Common myeloid progenitor, CD34-positive (primary cell): ENCODE measurements around the gene NLGN2.

Experiments
- CTCF ChIA-PET: fragments of 350-600 bp; sonication (Branson Sonifier 250); formaldehyde crosslinking; loops from one replicate; lab custom pipeline; 2021; ENCODE audit warnings: antibody characterized with exemption; lab: Charles Lee
- POLR2A ChIA-PET: fragments of 350-600 bp; sonication (Branson Sonifier 250); formaldehyde crosslinking; loops from one replicate; lab custom pipeline; 2021; ENCODE audit warnings: antibody characterized with exemption; lab: Charles Lee
- DNase-seq, 3 donors: peaks; one replicate each; pipeline versions ENCODE4 v3.0.0 to v3.0.0-alpha.2; 2013
- H3K27ac ChIP-seq, 2 experiments: 1 replicate in 1 of 2; 2 replicates in 1 of 2; pipeline ENCODE4 v1.7.0; 2013; ENCODE audit warnings: inconsistent platforms in 2 of 2, low read length in 2 of 2, mild to moderate bottlenecking in 2 of 2, low read depth in 1 of 2, moderate library complexity in 1 of 2; ENCODE audit not compliant: severe bottlenecking in 2 of 2, insufficient read depth in 1 of 2, poor library complexity in 1 of 2
- H3K27me3 ChIP-seq, 5 experiments: replicated peaks in 2 of 5; 1 replicate in 3 of 5; 2 replicates in 2 of 5; pipeline versions ENCODE4 v1.6.1 to v1.7.0; 2013; ENCODE audit warnings: low read length in 4 of 5, mild to moderate bottlenecking in 2 of 5, moderate library complexity in 2 of 5, inconsistent platforms in 1 of 5; ENCODE audit not compliant: insufficient read depth in 5 of 5, control insufficient read depth in 4 of 5
- H3K36me3 ChIP-seq, 4 experiments: 1 replicate in 2 of 4; 2 replicates in 2 of 4; pipeline versions ENCODE4 v1.6.1 to v1.7.0; 2013; ENCODE audit warnings: low read length in 3 of 4, control low read depth in 1 of 4, mild to moderate bottlenecking in 1 of 4; ENCODE audit not compliant: control insufficient read depth in 4 of 4, insufficient read depth in 4 of 4
- H3K4me1 ChIP-seq, 4 experiments: 1 replicate in 3 of 4; 2 replicates in 1 of 4; pipeline versions ENCODE4 v1.6.1 to v1.7.1; 2013; ENCODE audit warnings: low read length in 3 of 4, mild to moderate bottlenecking in 3 of 4, control low read depth in 1 of 4, inconsistent platforms in 1 of 4, moderate library complexity in 1 of 4; ENCODE audit not compliant: control insufficient read depth in 4 of 4, insufficient read depth in 4 of 4; ENCODE audit errors: control extremely low read depth in 1 of 4
- H3K4me3 ChIP-seq, 7 experiments: 1 replicate in 4 of 7; 2 replicates in 3 of 7; pipeline versions ENCODE4 v1.5.1 to v1.7.0; 2013; ENCODE audit warnings: mild to moderate bottlenecking in 7 of 7, low read length in 6 of 7, moderate library complexity in 6 of 7, inconsistent platforms in 2 of 7, low read depth in 2 of 7, control low read depth in 1 of 7; ENCODE audit not compliant: insufficient read depth in 4 of 7, control insufficient read depth in 1 of 7; ENCODE audit errors: extremely low read depth in 1 of 7
- H3K9me3 ChIP-seq, 5 experiments: 1 replicate in 4 of 5; 2 replicates in 1 of 5; pipeline versions ENCODE4 v1.6.1 to v1.7.1; 2013; ENCODE audit warnings: low read length in 4 of 5, mild to moderate bottlenecking in 2 of 5, inconsistent platforms in 1 of 5, low read depth in 1 of 5, moderate library complexity in 1 of 5; ENCODE audit not compliant: control insufficient read depth in 4 of 5, insufficient read depth in 2 of 5; ENCODE audit errors: control extremely low read depth in 1 of 5
- WGBS: methylation state at CpG from one replicate; pipeline ENCODE4 v1.1.5; 2013; ENCODE audit not compliant: insufficient coverage; 5-methylcytosine and 5-hydroxymethylcytosine counted together

The NLGN2 gene

DNA sequence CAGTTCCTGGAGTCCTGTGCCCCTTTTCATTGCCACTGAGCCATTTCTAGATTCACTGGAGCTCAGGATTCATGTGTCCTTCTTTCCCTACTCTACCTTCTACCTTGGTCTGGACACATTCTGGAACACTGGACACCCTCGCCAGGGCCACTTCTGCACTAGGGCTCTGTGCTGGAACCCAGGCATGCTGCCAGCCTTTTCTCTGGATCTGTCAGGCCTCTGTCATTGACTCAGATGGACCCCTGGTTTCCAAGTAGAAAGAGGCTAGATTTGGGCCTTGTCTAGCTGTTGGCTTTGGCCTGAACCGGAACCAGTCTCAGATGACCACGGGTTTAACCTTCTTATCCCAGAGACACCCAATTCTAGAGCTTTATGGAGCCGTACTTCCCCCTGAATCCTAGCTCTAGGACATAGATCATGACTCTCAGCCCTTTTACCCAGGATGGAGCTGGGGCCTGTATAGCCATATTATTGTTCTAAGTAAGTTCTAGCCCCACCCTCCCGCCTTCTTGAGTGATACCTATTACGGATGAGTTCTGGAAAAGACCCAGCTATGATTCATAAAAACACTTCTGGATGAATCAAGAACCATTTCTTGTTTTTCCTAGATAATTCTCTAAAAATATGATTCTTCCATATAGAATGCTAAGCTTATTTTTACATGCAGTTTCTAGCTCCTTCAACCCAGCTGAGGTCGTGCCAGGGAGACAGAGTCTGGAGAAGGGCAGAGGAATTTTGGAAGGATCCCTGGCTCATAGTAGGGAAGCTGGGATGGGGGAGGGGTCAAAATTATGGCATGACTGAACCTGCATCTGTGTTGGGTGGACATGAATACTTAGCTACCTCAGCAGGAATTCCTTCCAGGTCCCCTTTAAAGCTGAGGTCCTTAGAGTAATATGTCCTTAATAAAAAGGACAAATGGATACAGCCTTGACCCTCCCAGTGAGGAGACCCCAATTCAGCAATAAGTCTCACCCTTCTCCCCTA is 36.1 kb downstream of the NLGN2 start:
- Histone ChIP-seq H3K9me3 (no peaks in the 10 kb centered on the region), H3K36me3 (no peaks in the 10 kb centered on the region), H3K27ac (no peak overlapping the region), H3K27me3 (peaks cover 4 to 84% (median 40%) of the 10 kb centered on the region in 5 experiments), H3K4me1 (peaks cover 3 to 44% (median 38%) of the 10 kb centered on the region in 4 experiments), H3K4me3 (no peak overlapping the region)
- ChIA-PET CTCF (interaction anchor here (0.9 to 5.6 kb wide), 4 partner anchors 11 to 64 kb away, joined by 4 to 40 read pairs (median 6); no protein-coding TSS in a partner anchor), POLR2A (interaction anchor here (0.5 to 1.6 kb wide), 3 partner anchors 12 to 21 kb away, joined by 3 to 5 read pairs (median 3); no protein-coding TSS in a partner anchor)
- WGBS = 80% methylated on average over 5 of the region's 7 CpGs
- no peak for DNase-seq

DNA sequence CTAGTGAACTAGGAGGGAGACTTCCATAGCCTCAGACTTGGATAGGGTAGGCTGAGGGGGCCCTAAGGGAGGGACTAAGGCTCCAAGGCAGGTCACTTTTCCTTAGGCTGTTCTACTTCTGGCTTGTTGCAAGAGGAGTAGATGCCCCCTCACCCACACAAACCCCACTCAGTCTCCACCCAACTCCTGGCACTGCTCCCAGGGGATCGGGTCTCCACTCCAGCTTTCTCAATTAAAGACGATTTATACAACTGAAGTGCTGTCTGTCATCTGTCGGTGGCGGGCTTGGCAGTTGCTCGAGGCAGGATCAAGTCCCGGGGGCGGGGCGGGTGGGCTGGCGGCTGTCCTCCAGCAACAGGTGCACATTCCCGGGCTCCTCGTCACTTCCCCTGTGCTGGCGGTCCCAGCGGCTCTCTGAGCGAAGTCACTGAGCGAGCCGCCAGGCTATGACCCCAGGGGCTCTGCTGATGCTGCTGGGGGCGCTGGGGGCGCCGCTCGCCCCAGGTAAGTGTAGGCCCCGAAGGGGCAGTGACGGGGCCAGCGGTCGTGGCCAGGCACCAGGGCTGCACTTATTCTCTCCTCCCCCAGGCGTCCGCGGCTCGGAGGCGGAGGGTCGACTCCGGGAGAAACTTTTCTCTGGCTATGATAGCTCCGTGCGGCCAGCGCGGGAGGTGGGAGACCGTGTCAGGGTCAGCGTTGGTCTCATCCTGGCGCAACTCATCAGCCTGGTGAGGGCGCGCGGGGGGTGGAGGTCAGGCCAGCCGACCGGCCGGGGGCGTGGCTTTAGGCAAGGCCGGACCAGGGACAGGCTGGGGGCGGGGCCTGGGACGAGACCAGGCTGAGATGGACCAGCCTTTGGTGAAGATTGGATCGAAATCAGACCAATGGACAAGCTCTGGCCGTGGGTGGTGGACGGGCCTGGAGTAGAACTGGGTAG is 37.3 kb downstream of the NLGN2 start, which contains the start of gene CHRNB1:
TSS of gene CHRNB1 (plus strand) at position 380 of the 937 bp plus-strand sequence. CDS start at position 447, 67 bp downstream.
- ChIA-PET POLR2A (interaction anchor here (0.7 to 1.6 kb wide), 5 partner anchors 11 to 41 kb away, joined by 3 to 5 read pairs (median 3); partner anchors contain the start of gene POLR2A), CTCF (interaction anchor here (0.6 to 5.6 kb wide), 6 partner anchors 9 to 1019 kb away, joined by 3 to 40 read pairs (median 4); no protein-coding TSS in a partner anchor)
- under 1% methylated on average over 50 of the region's 51 CpGs for WGBS
- H3K9me3 ChIP-seq = no peaks in the 10 kb centered on the region
- H3K4me1 ChIP-seq = peaks cover 3 to 32% (median 29%) of the 10 kb centered on the region in 4 experiments
- peak in 2 of 3 donors; percentile 64 to 72 for DNase-seq
- H3K27me3 ChIP-seq = peaks cover 4 to 73% (median 37%) of the 10 kb centered on the region in 5 experiments
- H3K27ac ChIP-seq = no peak within 1 kb of the TSS
- no peaks in the 10 kb centered on the region for H3K36me3 ChIP-seq
- H3K4me3 ChIP-seq = peak within 1 kb of the TSS; percentile 23 to 74 (median 61)

DNA sequence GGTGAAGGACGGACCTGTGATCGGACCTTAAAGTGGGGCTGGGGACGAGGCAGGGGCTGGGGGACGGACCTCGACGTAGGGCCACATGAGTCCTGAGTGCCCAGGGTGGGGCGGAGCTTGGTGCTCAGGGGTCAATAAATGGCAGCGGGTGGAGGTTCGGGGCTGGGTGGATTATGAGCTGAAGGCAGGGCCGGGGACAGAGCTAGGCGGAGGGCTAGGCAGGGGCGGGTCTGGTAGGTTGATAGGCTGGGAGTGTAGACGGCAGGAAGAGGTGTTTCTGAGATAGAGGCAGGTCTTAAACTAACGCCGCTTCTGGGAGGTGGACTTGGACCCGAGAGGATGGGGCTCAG is 37.9 kb downstream of the NLGN2 start:
- Histone ChIP-seq H3K36me3 (no peaks in the 10 kb centered on the region), H3K27ac (no peak overlapping the region), H3K27me3 (peaks cover 4 to 68% (median 37%) of the 10 kb centered on the region in 5 experiments), H3K4me3 (peak overlapping the region; percentile 23 to 74 (median 61)), H3K9me3 (no peaks in the 10 kb centered on the region), H3K4me1 (peaks cover 3 to 26% (median 23%) of the 10 kb centered on the region in 4 experiments)
- POLR2A ChIA-PET = interaction anchor here (0.6 to 1.5 kb wide), 5 partner anchors 10 to 41 kb away, joined by 3 to 4 read pairs (median 3); partner anchors contain the start of gene POLR2A
- peak in 2 of 3 donors; percentile 45 to 56 for DNase-seq
- CTCF ChIA-PET = interaction anchor here (1.0 to 2.4 kb wide), 4 partner anchors 9 to 115 kb away, joined by 3 to 10 read pairs (median 4); no protein-coding TSS in a partner anchor
- WGBS = 0% methylated on average over 11 of the region's 16 CpGs

DNA sequence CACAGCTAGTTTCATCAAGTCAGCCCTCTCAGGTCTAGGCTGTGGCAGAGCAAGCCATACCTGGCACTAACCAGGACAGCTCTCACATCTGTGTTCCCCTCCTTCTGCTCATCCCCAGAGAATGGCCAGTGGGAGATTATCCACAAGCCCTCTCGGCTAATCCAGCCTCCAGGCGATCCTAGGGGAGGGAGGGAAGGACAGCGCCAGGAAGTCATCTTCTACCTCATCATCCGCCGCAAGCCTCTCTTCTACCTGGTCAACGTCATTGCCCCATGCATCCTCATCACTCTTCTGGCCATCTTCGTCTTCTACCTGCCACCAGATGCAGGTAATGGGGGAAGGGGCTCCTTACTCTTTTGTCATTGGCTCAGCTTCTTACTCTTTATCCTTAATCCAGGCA is 40.8 kb downstream of the NLGN2 start:
- CTCF ChIA-PET = interaction anchor here (1.9 kb wide), 1 partner anchor 12 kb away, joined by 6 read pairs; no protein-coding TSS in a partner anchor
- H3K27me3 ChIP-seq = peaks cover 4 to 50% (median 28%) of the 10 kb centered on the region in 5 experiments

DNA sequence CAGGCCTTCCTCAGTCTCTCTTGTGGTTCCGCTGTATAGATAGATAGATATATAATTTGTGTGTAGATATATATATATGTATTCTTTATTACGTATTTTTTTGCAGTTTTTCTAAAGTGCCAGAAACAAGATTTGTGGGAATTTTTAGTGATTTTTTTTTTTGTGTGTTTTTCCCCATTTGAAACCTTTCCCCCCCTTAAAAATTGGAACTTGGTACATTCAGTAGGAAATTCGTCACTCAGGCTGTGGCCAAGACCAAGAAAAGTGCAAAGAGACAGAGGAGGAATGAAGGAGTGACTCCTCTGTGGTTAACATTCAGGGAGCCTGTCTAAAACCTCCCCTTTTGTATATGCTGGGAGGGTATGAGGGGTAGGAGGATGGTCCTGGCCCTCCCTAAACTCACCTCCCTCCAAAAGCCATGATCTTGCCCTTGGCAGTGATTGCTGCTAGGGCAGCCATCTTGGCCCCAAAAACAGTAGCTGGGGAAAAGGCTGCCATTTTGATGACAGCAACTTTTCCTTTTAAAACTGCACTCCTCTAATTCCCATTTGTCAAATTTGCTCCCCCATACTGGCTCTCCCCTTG is 52.4 kb downstream of the NLGN2 start:
- H3K27ac ChIP-seq = no peak overlapping the region

More for the DNA sequence above, 40.8 kb downstream of the NLGN2 start:
- POLR2A ChIA-PET = interaction anchor here (2.0 kb wide), 1 partner anchor 36 kb away, joined by 6 read pairs; the partner anchor contains the start of gene POLR2A
- Histone ChIP-seq H3K9me3 (no peaks in the 10 kb centered on the region), H3K4me3 (no peak overlapping the region), H3K27ac (no peak overlapping the region), H3K36me3 (no peaks in the 10 kb centered on the region), H3K4me1 (peaks cover 3 to 19% (median 16%) of the 10 kb centered on the region in 4 experiments)
- no peak for DNase-seq
- WGBS = 95% methylated on average over 4 of the region's 7 CpGs

More for the DNA sequence above, 52.4 kb downstream of the NLGN2 start:
- no CpG with 5 or more reads among the region's 3 CpGs for WGBS
- Histone ChIP-seq H3K27me3 (no peaks in the 10 kb centered on the region), H3K4me3 (no peak overlapping the region), H3K9me3 (no peaks in the 10 kb centered on the region), H3K36me3 (peaks cover 0 to 33% (median 24%) of the 10 kb centered on the region in 4 experiments), H3K4me1 (peaks cover 0 to 16% (median 8%) of the 10 kb centered on the region in 4 experiments)
- no peak for DNase-seq
- CTCF ChIA-PET = interaction anchor here (1.2 to 2.4 kb wide), 2 partner anchors 15 to 23 kb away, joined by 5 to 20 read pairs; no protein-coding TSS in a partner anchor
- POLR2A ChIA-PET = no interaction called here
